Calu3 (cell line): ENCODE results near the gene BRINP3. TPM values are rescaled to one million over a fixed set of nuclear protein-coding genes. Genes with fewer than 3 reads are reported as not detected.

Experiments
- BruUV-seq: library from RNA; stranded (reverse); fragments of 400-500 nt; replicated peaks from 2 replicates; lab custom pipeline; 2021; lab: Mats Ljungman, UMichigan
- CTCF ChIA-PET: fragments of 300-600 bp; sonication (Branson Sonifier 250); formaldehyde crosslinking; loops from one replicate; lab custom pipeline; 2022; ENCODE audit warnings: antibody characterized with exemption; lab: Charles Lee
- DNase-seq: peaks from one replicate; pipeline ENCODE4 v3.0.0; 2022
- H3K27ac Mint-ChIP-seq: one replicate; pipeline ENCODE4 v1.8.0; 2022; ENCODE audit warnings: mixed read lengths; ENCODE audit not compliant: unreplicated experiment
- H3K27me3 Mint-ChIP-seq: one replicate; pipeline ENCODE4 v1.8.0; 2022; ENCODE audit warnings: mixed read lengths; ENCODE audit not compliant: unreplicated experiment
- H3K36me3 Mint-ChIP-seq: one replicate; pipeline ENCODE4 v1.8.0; 2022; ENCODE audit warnings: mild to moderate bottlenecking, moderate library complexity, mixed read lengths; ENCODE audit not compliant: insufficient read depth, unreplicated experiment
- H3K4me1 Mint-ChIP-seq: one replicate; pipeline ENCODE4 v1.8.0; 2022; ENCODE audit warnings: mild to moderate bottlenecking, low read depth, mixed read lengths; ENCODE audit not compliant: unreplicated experiment
- H3K4me3 Mint-ChIP-seq: one replicate; pipeline ENCODE4 v1.8.0; 2022; ENCODE audit warnings: mild to moderate bottlenecking, low read depth, moderate library complexity, mixed read lengths; ENCODE audit not compliant: unreplicated experiment
- H3K9me3 Mint-ChIP-seq: one replicate; pipeline ENCODE4 v1.8.0; 2022; ENCODE audit warnings: low read depth, mixed read lengths; ENCODE audit not compliant: unreplicated experiment
- CTCF ChIP-seq: fragments of 200-600 bp; IDR thresholded peaks from one replicate; pipeline ENCODE4 v1.8.0; 2022; ENCODE audit warnings: antibody characterized with exemption; ENCODE audit not compliant: unreplicated experiment
- intact Hi-C: fragments of 100-400 bp; cut with micrococcal nuclease; formaldehyde crosslinking; loops from one replicate; pipeline ENCODE4 v1.10.0; 2022; ENCODE audit not compliant: unreplicated experiment
- total RNA-seq: library from RNA; stranded (reverse); gene quantifications from 2 replicates; pipeline ENCODE4 v1.2.3, GENCODE V29; 2022

Gene BRINP3
- total RNA-seq, 1 experiment from 2014 or later: not detected

DNA sequence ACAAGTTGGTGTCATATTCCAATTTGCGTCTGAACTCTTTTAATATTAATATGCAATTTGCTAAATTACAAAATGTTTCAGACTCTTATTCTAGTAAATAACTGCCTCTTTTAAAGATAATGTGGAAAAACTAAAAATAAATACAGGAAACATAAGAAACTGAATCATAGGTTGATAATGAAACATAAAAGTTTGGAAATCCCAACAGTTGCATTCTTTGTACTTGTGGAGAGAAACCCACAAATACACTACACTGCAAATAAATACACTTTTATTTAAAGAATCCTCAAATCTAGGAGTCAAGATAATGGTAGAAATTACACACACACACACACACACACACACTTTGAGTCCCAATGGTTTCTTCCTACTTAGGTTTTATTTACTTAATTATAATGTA lies 5.2 kb downstream of the BRINP3 start:
- Mint-ChIP-seq H3K4me3 (no peak overlapping the region), H3K4me1 (no peaks in the 10 kb centered on the region), H3K36me3 (no peaks in the 10 kb centered on the region), H3K27ac (no peak overlapping the region), H3K9me3 (no peaks in the 10 kb centered on the region), H3K27me3 (no peaks in the 10 kb centered on the region)
- CTCF ChIA-PET: no interaction called here
- intact Hi-C loops: no loop called here
- BruUV-seq: no TSS peak
- no peak for TF ChIP-seq CTCF
- DNase-seq: no peak

DNA sequence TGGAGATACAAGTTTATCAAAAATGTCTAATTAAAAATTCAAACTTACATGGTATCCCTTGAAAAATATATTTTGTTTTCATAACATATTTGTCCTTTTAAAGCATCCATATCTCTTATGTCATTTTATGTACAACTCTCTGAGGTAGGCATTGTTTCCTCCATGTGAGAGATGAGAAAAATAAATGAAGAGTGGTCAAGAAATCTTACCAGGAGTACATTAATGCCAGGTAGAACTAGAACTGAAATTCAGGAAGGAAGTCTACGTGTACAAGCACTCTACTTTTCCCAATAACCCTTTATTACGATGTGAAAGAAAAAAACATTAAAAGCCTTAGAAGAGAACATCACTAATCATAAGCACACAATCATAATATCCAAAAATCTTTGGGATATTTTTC lies 5.6 kb downstream of the BRINP3 start:
- intact Hi-C loops: no loop called here
- CTCF ChIA-PET: no interaction called here
- H3K27ac Mint-ChIP-seq: no peak overlapping the region
- no peak for DNase-seq
- H3K4me1 Mint-ChIP-seq: no peaks in the 10 kb centered on the region
- H3K27me3 Mint-ChIP-seq: no peaks in the 10 kb centered on the region
- no peaks in the 10 kb centered on the region for H3K9me3 Mint-ChIP-seq
- no peak overlapping the region for H3K4me3 Mint-ChIP-seq
- no peaks in the 10 kb centered on the region for H3K36me3 Mint-ChIP-seq
- no peak for TF ChIP-seq CTCF
- no TSS peak for BruUV-seq

- Mint-ChIP-seq H3K9me3 (no peaks in the 10 kb centered on the region), H3K4me1 (no peaks in the 10 kb centered on the region), H3K4me3 (no peak overlapping the region), H3K36me3 (no peaks in the 10 kb centered on the region), H3K27ac (no peak overlapping the region), H3K27me3 (no peaks in the 10 kb centered on the region)
- BruUV-seq: no TSS peak
- CTCF ChIA-PET: no interaction called here
- DNase-seq: no peak
- no peak for TF ChIP-seq CTCF
- intact Hi-C loops: no loop called here
These were observed 13.0 kb downstream of the BRINP3 start for GRCh38 chr1:190464690-190465089.

DNA sequence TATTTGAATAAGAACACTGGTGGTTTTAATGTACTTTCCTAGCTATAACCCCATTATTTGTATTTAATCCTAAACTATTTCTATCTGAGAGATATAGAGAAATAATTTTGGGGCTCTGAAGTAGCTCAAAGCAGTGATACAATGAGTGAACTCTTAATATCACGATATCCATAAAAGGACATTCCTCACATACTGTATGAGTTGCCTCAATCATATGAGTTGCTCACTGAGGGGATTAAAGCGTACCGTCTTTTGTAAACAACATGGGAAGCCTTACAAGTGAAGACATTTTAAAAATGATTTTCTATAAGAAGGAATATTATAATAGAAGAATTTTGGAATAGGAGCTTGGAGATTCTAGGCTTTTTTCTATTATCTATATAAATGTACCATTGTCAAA lies 21.5 kb downstream of the BRINP3 start:
- CTCF ChIA-PET: interaction anchor here (1.1 kb wide), 1 partner anchor 19 kb away, joined by 3 read pairs; no protein-coding TSS in a partner anchor
- Mint-ChIP-seq H3K4me3 (no peak overlapping the region), H3K4me1 (no peaks in the 10 kb centered on the region), H3K36me3 (no peaks in the 10 kb centered on the region), H3K9me3 (no peaks in the 10 kb centered on the region), H3K27me3 (no peaks in the 10 kb centered on the region), H3K27ac (no peak overlapping the region)
- BruUV-seq: no TSS peak
- intact Hi-C loops: no loop called here
- no peak for DNase-seq
- no peak for TF ChIP-seq CTCF
